H1 (cell line): ENCODE data around the gene RFX1. TPM values are rescaled to one million over a fixed set of nuclear protein-coding genes. Genes with fewer than 3 reads are reported as not detected.
A peak's percentile ranks its signal among the peaks of the same experiment; 100 is the strongest.

Experiments
- CTCF ChIA-PET: fragments of 300-600 bp; sonication (Branson Sonifier 250); formaldehyde crosslinking; loops from one replicate; lab custom pipeline; 2021; ENCODE audit not compliant: partially characterized antibody; lab: Charles Lee
- POLR2A ChIA-PET: fragments of 300-600 bp; sonication (Branson Sonifier 250); formaldehyde crosslinking; loops from one replicate; lab custom pipeline; 2021; ENCODE audit warnings: inconsistent platforms; ENCODE audit not compliant: partially characterized antibody; lab: Charles Lee
- DNase-seq, 2 experiments: peaks; one replicate each; pipeline versions ENCODE4 v3.0.0 to v3.0.0-alpha.2; 2010 to 2022; ENCODE audit warnings: low spot score in 2 of 2, low read depth in 1 of 2, mixed read lengths in 1 of 2
- FAIRE-seq: peaks from 2 replicates; lab custom pipeline; 2011; peaks lifted over from hg19 to GRCh38; lab: Jason Lieb, UNC
- H2AFZ ChIP-seq: 2 replicates; pipeline ENCODE4 v1.8.1; 2012; ENCODE audit warnings: low read length, inconsistent platforms
- H2AK5ac ChIP-seq: 2 replicates; pipeline ENCODE4 v1.6.1; 2013; ENCODE audit warnings: low read depth, low read length
- H2BK120ac ChIP-seq: replicated peaks from 2 replicates; pipeline ENCODE3; 2013; ENCODE audit warnings: low read depth, low read length, inconsistent platforms
- H2BK12ac ChIP-seq: 2 replicates; pipeline ENCODE4 v1.6.1; 2013; ENCODE audit warnings: low read depth, low read length
- H2BK15ac ChIP-seq: 2 replicates; pipeline ENCODE4 v1.6.1; 2013; ENCODE audit warnings: low read length
- H2BK20ac ChIP-seq: 2 replicates; pipeline ENCODE4 v1.6.1; 2013; ENCODE audit warnings: low read length
- H2BK5ac ChIP-seq: 2 replicates; pipeline ENCODE4 v1.6.1; 2013; ENCODE audit warnings: low read depth, low read length
- H3K14ac ChIP-seq: 2 replicates; pipeline ENCODE4 v1.6.1; 2013; ENCODE audit warnings: inconsistent platforms; ENCODE audit not compliant: insufficient read length
- H3K18ac ChIP-seq: 2 replicates; pipeline ENCODE4 v1.6.1; 2013; ENCODE audit warnings: low read length; ENCODE audit errors: extremely low read depth
- H3K23ac ChIP-seq: 2 replicates; pipeline ENCODE4 v1.6.1; 2013; ENCODE audit warnings: inconsistent platforms; ENCODE audit not compliant: insufficient read length
- H3K23me2 ChIP-seq: 2 replicates; pipeline ENCODE4 v1.6.1; 2013; ENCODE audit warnings: low read depth, low read length
- H3K27ac ChIP-seq: 2 replicates; pipeline ENCODE4 v1.6.1; 2011; ENCODE audit warnings: low read depth, low read length, inconsistent platforms
- H3K27me3 ChIP-seq, 4 experiments: replicated peaks in 1 of 4; 1 replicate in 1 of 4; 2 replicates in 3 of 4; pipeline versions ENCODE4 v1.6.1 to v1.8.1; 2011 to 2013; ENCODE audit warnings: low read length in 3 of 4, mild to moderate bottlenecking in 3 of 4, inconsistent platforms in 2 of 4, mixed read lengths in 2 of 4, moderate library complexity in 1 of 4; ENCODE audit not compliant: control insufficient read depth in 3 of 4, insufficient read depth in 3 of 4; ENCODE audit errors: extremely low read depth in 1 of 4
- H3K36me3 ChIP-seq, 4 experiments: 2 replicates each; pipeline versions ENCODE4 v1.6.1 to v1.8.1; 2011 to 2013; ENCODE audit warnings: mild to moderate bottlenecking in 4 of 4, low read length in 3 of 4, moderate library complexity in 2 of 4, control low read depth in 1 of 4, inconsistent platforms in 1 of 4; ENCODE audit not compliant: insufficient read depth in 4 of 4, control insufficient read depth in 2 of 4
- H3K4ac ChIP-seq: replicated peaks from 2 replicates; pipeline ENCODE3; 2013; ENCODE audit warnings: low read length, low read depth, mixed read lengths, inconsistent platforms; ENCODE audit not compliant: insufficient read length
- H3K4me1 ChIP-seq, 4 experiments: replicated peaks in 1 of 4; 1 replicate in 1 of 4; 2 replicates in 3 of 4; pipeline versions ENCODE4 v1.6.1 to v1.8.1; 2011 to 2013; ENCODE audit warnings: low read length in 3 of 4, inconsistent platforms in 2 of 4, mixed read lengths in 1 of 4; ENCODE audit not compliant: insufficient read depth in 4 of 4, control insufficient read depth in 3 of 4
- H3K4me2 ChIP-seq, 2 experiments: 2 replicates each; pipeline versions ENCODE4 v1.6.1 to v1.8.1; 2011 to 2013; ENCODE audit warnings: low read depth in 2 of 2, low read length in 2 of 2, control low read depth in 1 of 2, inconsistent platforms in 1 of 2, mild to moderate bottlenecking in 1 of 2; ENCODE audit not compliant: insufficient read depth in 1 of 2
- H3K4me3 ChIP-seq, 4 experiments: fragments of 200-600, 300-600 bp in 1 of 4; sonication (generic), shearing (Covaris generic), sonication (Bioruptor Twin) in 1 of 4; 2 replicates each; pipeline versions ENCODE4 v1.5.1 to v1.8.1; 2011 to 2016; ENCODE audit warnings: low read length in 4 of 4, low read depth in 3 of 4, control low read depth in 2 of 4, inconsistent platforms in 2 of 4, mild to moderate bottlenecking in 2 of 4, mixed read lengths in 1 of 4, moderate library complexity in 1 of 4; ENCODE audit not compliant: insufficient read depth in 2 of 4; ENCODE audit errors: extremely low read depth in 1 of 4
- H3K56ac ChIP-seq: replicated peaks from 2 replicates; pipeline ENCODE3; 2013; ENCODE audit warnings: low read depth, mild to moderate bottlenecking, mixed read lengths, low read length, inconsistent platforms; ENCODE audit not compliant: insufficient read length
- H3K79me1 ChIP-seq: 2 replicates; pipeline ENCODE4 v1.6.1; 2013; ENCODE audit warnings: low read depth, low read length, control low read depth
- H3K79me2 ChIP-seq, 2 experiments: 2 replicates each; pipeline versions ENCODE4 v1.6.1 to v1.8.1; 2012 to 2013; ENCODE audit warnings: low read length in 2 of 2, mild to moderate bottlenecking in 2 of 2, inconsistent platforms in 1 of 2; ENCODE audit not compliant: insufficient read depth in 2 of 2, control insufficient read depth in 1 of 2
- H3K9ac ChIP-seq, 4 experiments: replicated peaks in 1 of 4; 1 replicate in 1 of 4; 2 replicates in 3 of 4; pipeline versions ENCODE4 v1.6.1 to v1.8.1; 2011 to 2013; ENCODE audit warnings: low read depth in 3 of 4, low read length in 3 of 4, control low read depth in 2 of 4, mild to moderate bottlenecking in 2 of 4, moderate library complexity in 2 of 4, inconsistent platforms in 1 of 4; ENCODE audit errors: extremely low read depth in 1 of 4
- H3K9me3 ChIP-seq, 2 experiments: 2 replicates each; pipeline versions ENCODE4 v1.6.1 to v1.8.1; 2012 to 2013; ENCODE audit warnings: mild to moderate bottlenecking in 2 of 2, moderate library complexity in 2 of 2, control low read depth in 1 of 2, inconsistent platforms in 1 of 2, low read depth in 1 of 2, low read length in 1 of 2, mixed read lengths in 1 of 2; ENCODE audit not compliant: insufficient read depth in 2 of 2
- H4K20me1 ChIP-seq, 2 experiments: replicated peaks in 1 of 2; 2 replicates each; pipeline versions ENCODE3 to v1.8.1; 2011 to 2013; ENCODE audit warnings: inconsistent platforms in 2 of 2, low read length in 2 of 2, mild to moderate bottlenecking in 1 of 2; ENCODE audit not compliant: insufficient read depth in 2 of 2, control insufficient read depth in 1 of 2
- H4K5ac ChIP-seq: 2 replicates; pipeline ENCODE4 v1.6.1; 2013; ENCODE audit warnings: low read length, low read depth, mixed read lengths, inconsistent platforms; ENCODE audit not compliant: insufficient read length
- H4K8ac ChIP-seq: 2 replicates; pipeline ENCODE4 v1.8.0; 2013; ENCODE audit warnings: mild to moderate bottlenecking, moderate library complexity, low read length, inconsistent platforms; ENCODE audit not compliant: insufficient read depth; ENCODE audit errors: extremely low read depth
- H4K91ac ChIP-seq: replicated peaks from 2 replicates; pipeline ENCODE3; 2013; ENCODE audit warnings: low read length, mixed read lengths, inconsistent platforms; ENCODE audit not compliant: insufficient read length
- CBX5 ChIP-seq: fragments of 300-800, 300-1000 bp; sonication (generic); IDR thresholded peaks from 2 replicates; pipeline ENCODE4 v1.7.1; 2016; ENCODE audit warnings: antibody characterized with exemption, low read length, low read depth
- CBX8 ChIP-seq: fragments of 300-800, 300-1000 bp; sonication (generic); IDR thresholded peaks from 2 replicates; pipeline ENCODE4 v1.7.1; 2016; ENCODE audit warnings: low read depth, low read length, borderline replicate concordance
- CEBPB ChIP-seq: IDR thresholded peaks from 2 replicates; pipeline ENCODE4 v1.6.1; 2012; ENCODE audit warnings: low read depth, low read length
- GTF2F1 ChIP-seq: IDR thresholded peaks from 2 replicates; pipeline ENCODE4 v1.6.1; 2012; ENCODE audit warnings: low read depth, low read length, improper control_type of control experiment, borderline replicate concordance
- HDAC6 ChIP-seq: IDR thresholded peaks from one replicate; pipeline ENCODE4 v1.7.1; 2012; ENCODE audit warnings: low read depth, mild to moderate bottlenecking, inconsistent platforms, low read length, moderate library complexity
- JUND ChIP-seq: IDR thresholded peaks from 2 replicates; pipeline ENCODE4 v1.6.1; 2011; ENCODE audit warnings: mild to moderate bottlenecking, improper control_type of control experiment, low read length
- WGBS, 2 experiments: shearing (Covaris generic) in 1 of 2; methylation state at CpG; one replicate each; pipeline versions ENCODE4 v1.1.6 to v1.1.7; 2013 to 2015; ENCODE audit warnings: low lambda C conversion rate in 2 of 2, mixed read lengths in 2 of 2, inconsistent platforms in 1 of 2, low coverage in 1 of 2, missing lambda C conversion rate in 1 of 2; ENCODE audit not compliant: insufficient replicate concordance in 2 of 2, insufficient coverage in 1 of 2, insufficient read length in 1 of 2; ENCODE audit errors: extremely low coverage in 1 of 2, missing lambda C conversion rate in 1 of 2; 5-methylcytosine and 5-hydroxymethylcytosine counted together
- polyA plus RNA-seq, 7 experiments: library from polyadenylated mRNA; depleted of rRNA in 3 of 7; stranded (reverse) in 5 of 7; unstranded in 2 of 7; fragments of >200 nt in 5 of 7; fragments of 200-250 nt in 2 of 7; gene quantifications; 1 replicate in 5 of 7; 2 replicates in 1 of 7; 4 replicates in 1 of 7; pipeline versions ENCODE4 v1.2.1 to v1.2.3, GENCODE V29; 2011 to 2013; ENCODE audit warnings: missing spikeins in 2 of 7, mixed read lengths in 2 of 7
- total RNA-seq: library from RNA; stranded (reverse); fragmentation: NEBNext Ultra II Directional; extraction: Animal tissue kit (Norgen Biotek cat#: 25700); gene quantifications from 2 replicates; pipeline ENCODE4 v1.2.1, GENCODE V29; 2021
- TF ChIP-seq, protein P1 (sequence below): IDR thresholded peaks from 2 replicates; pipeline ENCODE4 v1.6.1; 2011; ENCODE audit warnings: low read depth, mild to moderate bottlenecking, low read length; ENCODE audit not compliant: insufficient read depth
- TF ChIP-seq, protein P2 (sequence below): IDR thresholded peaks from 2 replicates; pipeline ENCODE4 v1.6.1; 2012; ENCODE audit warnings: inconsistent platforms

The RFX1 gene
- total and polyA plus RNA-seq, 2 of the 8 experiments (the other 6 are each of a cell fraction or from before 2014, with no cell fraction given): 4.9 to 17.0 TPM

DNA sequence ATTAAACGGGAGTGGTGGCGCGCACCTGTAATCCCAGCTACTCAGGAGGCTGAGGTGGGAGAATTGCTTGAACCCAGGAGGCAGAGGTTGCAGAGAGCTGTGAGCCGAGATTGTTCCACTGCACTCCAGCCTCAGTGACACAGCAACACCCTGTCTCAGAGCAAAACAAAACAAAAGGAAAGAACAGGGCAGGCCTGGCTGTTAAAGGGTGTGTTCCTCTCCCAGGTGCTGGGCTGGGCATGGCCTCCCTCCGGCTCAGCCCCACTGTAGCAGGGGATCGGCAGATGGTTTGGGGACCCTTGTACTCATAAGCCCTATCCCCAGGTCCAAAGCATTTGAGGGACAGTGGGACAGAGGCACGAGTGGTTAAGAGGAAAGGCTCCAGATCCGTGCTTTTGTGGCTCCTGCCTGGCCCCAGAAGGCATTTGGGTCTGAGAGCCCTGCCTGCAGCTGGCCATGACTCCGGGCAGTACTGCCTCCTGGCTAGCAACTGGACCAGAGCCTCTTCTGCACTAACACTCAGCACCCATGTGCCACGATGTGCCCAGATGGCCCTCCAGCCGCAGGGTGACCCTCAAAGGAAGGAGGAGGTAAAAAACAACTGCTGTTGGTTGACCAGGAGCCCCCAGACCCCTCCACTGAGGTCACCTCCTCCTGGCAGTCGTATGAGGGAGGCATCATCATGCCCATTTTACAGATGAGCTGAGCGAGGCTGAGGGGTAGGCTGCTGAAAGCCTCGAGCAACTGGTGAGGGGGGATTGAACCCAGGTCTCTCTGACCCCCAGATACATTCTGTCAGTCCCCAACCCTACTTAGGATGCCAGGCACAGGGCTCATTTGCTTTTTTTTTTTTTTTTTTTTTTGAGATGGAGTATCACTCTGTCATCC is 10.0 kb downstream of the RFX1 start:
- H2AFZ ChIP-seq: no peak overlapping the region
- H3K9me3 ChIP-seq: peaks cover 6 to 12% of the 10 kb centered on the region in 2 experiments; a peak in 3 of 4 replicates
- no peak for FAIRE-seq
- H3K27ac ChIP-seq: no peak overlapping the region
- H2BK120ac ChIP-seq: no peak overlapping the region
- 0 out of 2 replicates have a peak overlapping the region, but pooled peaks have one; percentile 1 for H2BK5ac ChIP-seq
- H3K4ac ChIP-seq: no peak overlapping the region
- H3K23ac ChIP-seq: no peak overlapping the region
- no peak overlapping the region for H4K5ac ChIP-seq
- TF ChIP-seq JUND (no peak), HDAC6 (no peak), CBX5 (no peak), CBX8 (no peak), GTF2F1 (no peak), CEBPB (no peak)
- TF ChIP-seq, protein P1, sequence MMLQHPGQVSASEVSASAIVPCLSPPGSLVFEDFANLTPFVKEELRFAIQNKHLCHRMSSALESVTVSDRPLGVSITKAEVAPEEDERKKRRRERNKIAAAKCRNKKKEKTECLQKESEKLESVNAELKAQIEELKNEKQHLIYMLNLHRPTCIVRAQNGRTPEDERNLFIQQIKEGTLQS: no peak
- TF ChIP-seq, protein P2, sequence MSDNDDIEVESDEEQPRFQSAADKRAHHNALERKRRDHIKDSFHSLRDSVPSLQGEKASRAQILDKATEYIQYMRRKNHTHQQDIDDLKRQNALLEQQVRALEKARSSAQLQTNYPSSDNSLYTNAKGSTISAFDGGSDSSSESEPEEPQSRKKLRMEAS: no peak
- ChIA-PET POLR2A (interaction anchor here (0.9 to 4.7 kb wide), 6 partner anchors 8 to 114 kb away, joined by 3 to 16 read pairs (median 4); partner anchors contain the start of gene RFX1), CTCF (interaction anchor here (0.6 to 1.9 kb wide), 5 partner anchors 17 to 73 kb away, joined by 3 to 5 read pairs (median 3); no protein-coding TSS in a partner anchor)
- no peak overlapping the region for H3K4me3 ChIP-seq
- peaks cover 0 to 7% (median 0%) of the 10 kb centered on the region in 4 experiments; a peak in 4 of 8 replicates for H3K36me3 ChIP-seq
- no peak overlapping the region for H2BK20ac ChIP-seq
- H3K14ac ChIP-seq: no peak overlapping the region
- no peaks in the 10 kb centered on the region; a peak in 1 of 4 replicates for H3K79me2 ChIP-seq
- H3K9ac ChIP-seq: no peak overlapping the region
- H3K4me1 ChIP-seq: no peaks in the 10 kb centered on the region; a peak in 1 of 7 replicates
- no peak overlapping the region for H2AK5ac ChIP-seq
- no peak overlapping the region; the same call in 1 of the 2 replicates for H4K8ac ChIP-seq
- H3K79me1 ChIP-seq: peaks cover 6% of the 10 kb centered on the region; the same call in 1 of the 2 replicates
- H2BK12ac ChIP-seq: no peak overlapping the region
- no peak overlapping the region for H2BK15ac ChIP-seq
- no peak overlapping the region for H3K4me2 ChIP-seq
- no peak overlapping the region for H3K18ac ChIP-seq
- H4K20me1 ChIP-seq: peaks cover 3% of the 10 kb centered on the region in 2 experiments
- H3K56ac ChIP-seq: no peak overlapping the region
- DNase-seq: no peak
- no peaks in the 10 kb centered on the region for H3K27me3 ChIP-seq
- no peak overlapping the region for H4K91ac ChIP-seq
- 90% methylated on average over 8 of the region's 14 CpGs; no CpG with 5 or more reads in 1 of the 2 experiments for WGBS, 2 experiments
- H3K23me2 ChIP-seq: no peaks in the 10 kb centered on the region
